ENCODE measurements around the gene ZDHHC14. TPM values are rescaled to one million over a fixed set of nuclear protein-coding genes. Genes with fewer than 3 reads are reported as not detected.
"Not testable (repeated sequence)": the region's sequence is repeated elsewhere in the genome, so short reads cannot be mapped to it uniquely, and the experiment has no call there.

The ZDHHC14 gene
- total RNA-seq, 1 donor = 4.3 TPM

GRCh38 chr6:157714153-157714490 is 333.1 kb downstream of the ZDHHC14 start:
- H3K4me3 ChIP-seq (ENCODE audit: low read depth, low read length) = no peak overlapping the region
- TF ChIP-seq CTCF (IDR thresholded peaks at IDR 0.05; ENCODE audit: insufficient read depth, low read depth, low read length) = no peak
- DNase-seq (ENCODE audit: low read depth) = peak; percentile 65

- H3K4me3 ChIP-seq (ENCODE audit: low read depth, low read length) = no peak overlapping the region
- TF ChIP-seq CTCF (IDR thresholded peaks at IDR 0.05; ENCODE audit: insufficient read depth, low read depth, low read length) = no peak
- DNase-seq (ENCODE audit: low read depth) = peak; percentile 98
These were observed 334.8 kb downstream of the ZDHHC14 start for GRCh38 chr6:157715728-157716164.

GRCh38 chr6:157716251-157716995 is 335.4 kb downstream of the ZDHHC14 start:
- no peak for TF ChIP-seq CTCF (IDR thresholded peaks at IDR 0.05; ENCODE audit: insufficient read depth, low read depth, low read length)
- no peak for DNase-seq (ENCODE audit: low read depth)
- no peak overlapping the region for H3K4me3 ChIP-seq (ENCODE audit: low read depth, low read length)

- TF ChIP-seq CTCF (IDR thresholded peaks at IDR 0.05; ENCODE audit: insufficient read depth, low read depth, low read length) = no peak
- no peak overlapping the region for H3K4me3 ChIP-seq (ENCODE audit: low read depth, low read length)
- peak; percentile 55 for DNase-seq (ENCODE audit: low read depth)
These were observed 336.4 kb downstream of the ZDHHC14 start for GRCh38 chr6:157717340-157717748.

- no peak overlapping the region for H3K4me3 ChIP-seq (ENCODE audit: low read depth, low read length)
- no peak for DNase-seq (ENCODE audit: low read depth)
- TF ChIP-seq CTCF (IDR thresholded peaks at IDR 0.05; ENCODE audit: insufficient read depth, low read depth, low read length) = no peak
These were observed 337.7 kb downstream of the ZDHHC14 start for GRCh38 chr6:157718503-157719187.

- not testable (repeated sequence) for H3K4me3 ChIP-seq (ENCODE audit: low read depth, low read length); DNase-seq (ENCODE audit: low read depth)
These were observed 340.0 kb downstream of the ZDHHC14 start for GRCh38 chr6:157720964-157721363.

GRCh38 chr6:157721426-157721825 is 340.4 kb downstream of the ZDHHC14 start:
- DNase-seq (ENCODE audit: low read depth) = no peak
- TF ChIP-seq CTCF (IDR thresholded peaks at IDR 0.05; ENCODE audit: insufficient read depth, low read depth, low read length) = no peak

More at GRCh38 chr6:157721426-157721825, 340.4 kb downstream of the ZDHHC14 start:
- H3K4me3 ChIP-seq (ENCODE audit: low read depth, low read length) = no peak overlapping the region
